ENCODE results near the gene TNFAIP8. TPM values are rescaled to one million over a fixed set of nuclear protein-coding genes. Genes with fewer than 3 reads are reported as not detected.

Gene TNFAIP8
- total and polyA plus RNA-seq, 2 donors (not counting 1 experiment from before 2014, with no cell fraction given), result 67.3 to 109 TPM

DNA sequence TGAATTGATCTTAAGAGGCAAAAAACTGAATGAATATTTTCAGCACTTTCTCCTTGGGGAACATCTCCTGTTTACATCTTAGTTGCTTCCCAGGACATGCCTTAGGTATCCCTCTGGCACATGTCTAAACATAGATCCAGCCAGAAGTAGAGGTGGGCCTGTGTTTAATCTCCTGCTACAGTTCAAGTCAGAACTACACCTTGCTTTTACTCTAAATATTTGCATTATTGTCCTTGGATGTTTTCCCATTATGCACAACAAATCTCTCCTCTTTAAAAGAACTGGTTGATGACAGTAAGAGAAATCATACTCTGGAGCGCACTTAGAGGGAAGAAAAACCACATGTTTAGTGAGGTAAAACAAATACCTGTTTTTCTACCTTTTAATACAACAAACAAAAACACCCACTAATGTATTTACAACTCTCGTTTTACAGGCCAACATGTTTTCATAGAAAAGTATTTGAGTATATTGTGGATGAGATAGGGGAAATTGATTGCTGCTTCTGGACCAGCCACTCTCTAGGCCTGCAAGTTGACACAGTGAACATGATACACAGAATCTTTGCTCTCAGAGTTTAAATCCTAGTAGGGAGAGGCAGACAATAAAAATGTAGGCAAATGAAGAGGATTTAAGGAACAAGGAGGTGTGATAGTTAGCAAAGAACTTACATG, 32.3 kb downstream of the TNFAIP8 start:
- no peak for TF ChIP-seq CTCF (IDR thresholded peaks at IDR 0.05)
- no peak for TF ChIP-seq EZH2 (IDR thresholded peaks at IDR 0.05; ENCODE audit: borderline replicate concordance, insufficient read depth, low read depth, low read length, poor library complexity, severe bottlenecking)
- no peaks in the 10 kb centered on the region for H3K27me3 ChIP-seq (replicated peaks in 1 of 4; ENCODE audit: control extremely low read depth in 1 of 4, control insufficient read depth in 3 of 4, insufficient read depth in 4 of 4, low read length in 3 of 4)
- peak overlapping the region; percentile 57 for H3K4me3 Mint-ChIP-seq
- peak overlapping the region; percentile 45 to 71 for H3K27ac ChIP-seq (ENCODE audit: low read length in 2 of 2)
- no peak overlapping the region for H2AFZ ChIP-seq (ENCODE audit: insufficient read depth, low read depth, low read length, poor library complexity, severe bottlenecking)
- ChIA-PET CTCF (interaction anchor here (0.8 kb wide), 1 partner anchor 44 kb away, joined by 3 read pairs; no protein-coding TSS in a partner anchor), POLR2A (no interaction called here)
- no peak overlapping the region for H3K4me3 ChIP-seq (ENCODE audit: control extremely low read depth in 1 of 5, extremely low read depth in 1 of 5, insufficient read depth in 1 of 5, low read depth in 2 of 5, low read length in 4 of 5)
- H3K9me3 Mint-ChIP-seq (ENCODE audit: insufficient read depth), result no peaks in the 10 kb centered on the region
- H3K4me1 ChIP-seq (ENCODE audit: control insufficient read depth in 2 of 2, insufficient read depth in 2 of 2, low read length in 2 of 2), result peaks cover 85 to 90% of the 10 kb centered on the region in 2 donors
- intact Hi-C loops (cut with micrococcal nuclease), result loop anchor here (2.0 kb wide), 3 partner anchors 17 to 79 kb away; no protein-coding TSS in a partner anchor
- H3K4me1 Mint-ChIP-seq, result peaks cover 90% of the 10 kb centered on the region
- peaks cover 4% of the 10 kb centered on the region for H4K20me1 ChIP-seq (ENCODE audit: control insufficient read depth, insufficient read depth, low read length, poor library complexity, severe bottlenecking)
- H3K9ac ChIP-seq (ENCODE audit: low read length), result no peak overlapping the region
- peaks cover 96% of the 10 kb centered on the region for H3K79me2 ChIP-seq (ENCODE audit: control insufficient read depth, insufficient read depth, low read length)
- no peaks in the 10 kb centered on the region for H3K27me3 Mint-ChIP-seq
- H3K4me2 ChIP-seq (replicated peaks; ENCODE audit: low read depth, low read length, poor library complexity, severe bottlenecking), result peak overlapping the region; percentile 46
- H3K36me3 ChIP-seq (replicated peaks in 1 of 2; ENCODE audit: control extremely low read depth in 1 of 2, control insufficient read depth in 1 of 2, extremely low read depth in 1 of 2, insufficient read depth in 2 of 2, low read length in 1 of 2), result peaks cover 1 to 28% of the 10 kb centered on the region in 2 experiments
- WGBS (ENCODE audit: insufficient coverage), result no CpG with 5 or more reads among the region's 2 CpGs
- no peaks in the 10 kb centered on the region for H3K9me3 ChIP-seq (ENCODE audit: control extremely low read depth in 1 of 3, control insufficient read depth in 2 of 3, insufficient read depth in 1 of 3, low read length in 2 of 3)
- peak overlapping the region; percentile 86 for H3K27ac Mint-ChIP-seq
- DNase-seq, result no peak
- ATAC-seq (ENCODE audit: low read depth), result no peak

GRCh38 chr5:119388619-119389190, 32.9 kb downstream of the TNFAIP8 start:
- Histone ChIP-seq H3K4me3 (ENCODE audit: control extremely low read depth in 1 of 5, extremely low read depth in 1 of 5, insufficient read depth in 1 of 5, low read depth in 2 of 5, low read length in 4 of 5) (no peak overlapping the region), H3K36me3 (replicated peaks in 1 of 2; ENCODE audit: control extremely low read depth in 1 of 2, control insufficient read depth in 1 of 2, extremely low read depth in 1 of 2, insufficient read depth in 2 of 2, low read length in 1 of 2) (peaks cover 3 to 34% of the 10 kb centered on the region in 2 experiments), H3K4me2 (replicated peaks; ENCODE audit: low read depth, low read length, poor library complexity, severe bottlenecking) (peak overlapping the region; percentile 46), H3K9ac (ENCODE audit: low read length) (no peak overlapping the region), H3K79me2 (ENCODE audit: control insufficient read depth, insufficient read depth, low read length) (peaks cover 96% of the 10 kb centered on the region), H3K9me3 (ENCODE audit: control extremely low read depth in 1 of 3, control insufficient read depth in 2 of 3, insufficient read depth in 1 of 3, low read length in 2 of 3) (no peaks in the 10 kb centered on the region), H3K27me3 (replicated peaks in 1 of 4; ENCODE audit: control extremely low read depth in 1 of 4, control insufficient read depth in 3 of 4, insufficient read depth in 4 of 4, low read length in 3 of 4) (no peaks in the 10 kb centered on the region), H3K4me1 (ENCODE audit: control insufficient read depth in 2 of 2, insufficient read depth in 2 of 2, low read length in 2 of 2) (peaks cover 85 to 92% of the 10 kb centered on the region in 2 donors), H3K27ac (ENCODE audit: low read length in 2 of 2) (peak overlapping the region; percentile 45 to 71), H4K20me1 (ENCODE audit: control insufficient read depth, insufficient read depth, low read length, poor library complexity, severe bottlenecking) (peaks cover 4% of the 10 kb centered on the region), H2AFZ (ENCODE audit: insufficient read depth, low read depth, low read length, poor library complexity, severe bottlenecking) (no peak overlapping the region)
- intact Hi-C loops (cut with micrococcal nuclease), result loop anchor here (2.0 kb wide), 2 partner anchors 16 to 20 kb away; no protein-coding TSS in a partner anchor
- WGBS (ENCODE audit: insufficient coverage), result 100% methylated on average over 1 of the region's 5 CpGs
- Mint-ChIP-seq H3K27ac (peak overlapping the region; percentile 86), H3K4me3 (peak overlapping the region; percentile 48), H3K9me3 (ENCODE audit: insufficient read depth) (no peaks in the 10 kb centered on the region), H3K4me1 (peaks cover 90% of the 10 kb centered on the region), H3K27me3 (no peaks in the 10 kb centered on the region)
- ATAC-seq (ENCODE audit: low read depth) (no peak), DNase-seq (no peak)
- ChIA-PET CTCF (interaction anchor here (0.5 to 0.8 kb wide), 2 partner anchors 45 to 114 kb away, joined by 3 read pairs; no protein-coding TSS in a partner anchor), POLR2A (no interaction called here)
- TF ChIP-seq EZH2 (IDR thresholded peaks at IDR 0.05; ENCODE audit: borderline replicate concordance, insufficient read depth, low read depth, low read length, poor library complexity, severe bottlenecking) (no peak), CTCF (IDR thresholded peaks at IDR 0.05) (no peak)
